SK-N-MC (cell line): Measurements from ENCODE around the gene KRT3.

ENCODE experiments used
- EZH2 ChIP-seq: fragments of 200-600 bp; sonication (generic); IDR thresholded peaks from one replicate; pipeline ENCODE4 v1.6.1; 2017; ENCODE audit warnings: antibody characterized with exemption
- POLR2AphosphoS5 ChIP-seq: IDR thresholded peaks from 2 replicates; pipeline ENCODE4 v1.6.1; 2012; ENCODE audit warnings: mild to moderate bottlenecking, low read depth, low read length, borderline replicate concordance

- TF ChIP-seq POLR2AphosphoS5: no peak
- no peak for TF ChIP-seq EZH2
Measured at GRCh38 chr12:52826611-52827498, 30.9 kb upstream of the KRT3 start.
